Naive B cell (primary cell): ENCODE measurements around the gene UST. TPM values are rescaled to one million over a fixed set of nuclear protein-coding genes. Genes with fewer than 3 reads are reported as not detected.

Experiments
- ATAC-seq, 2 donors: fragments of 150-1000 bp; cut with Tn5 transposase; 2 replicates each; pipeline ENCODE4 v1.10.0; 2021; ENCODE audit warnings: low read depth in 2 of 2, mild to moderate bottlenecking in 2 of 2, moderate library complexity in 2 of 2
- DNase-seq: peaks from one replicate; pipeline ENCODE4 v3.0.0; 2022
- H3K27ac Mint-ChIP-seq, 6 donors: one replicate each; pipeline ENCODE4 v1.8.0; 2020 to 2022; ENCODE audit warnings: mild to moderate bottlenecking in 6 of 6, mixed read lengths in 6 of 6, moderate library complexity in 5 of 6, inconsistent platforms in 2 of 6
- H3K27me3 Mint-ChIP-seq, 3 donors: one replicate each; pipeline ENCODE4 v1.8.0; 2021 to 2022; ENCODE audit warnings: mixed read lengths in 3 of 3, mild to moderate bottlenecking in 1 of 3
- H3K36me3 Mint-ChIP-seq, 2 donors: one replicate each; pipeline ENCODE4 v1.8.0; 2020 to 2022; ENCODE audit warnings: mixed read lengths in 2 of 2, inconsistent platforms in 1 of 2, mild to moderate bottlenecking in 1 of 2
- H3K4me1 Mint-ChIP-seq, 3 donors: one replicate each; pipeline ENCODE4 v1.8.0; 2020 to 2022; ENCODE audit warnings: mixed read lengths in 3 of 3, inconsistent platforms in 1 of 3, mild to moderate bottlenecking in 1 of 3, moderate library complexity in 1 of 3
- H3K4me3 Mint-ChIP-seq, 8 donors: one replicate each; pipeline ENCODE4 v1.8.0; 2020 to 2022; ENCODE audit warnings: mild to moderate bottlenecking in 8 of 8, mixed read lengths in 8 of 8, moderate library complexity in 8 of 8, inconsistent platforms in 2 of 8
- H3K9me3 Mint-ChIP-seq, 7 donors: one replicate each; pipeline ENCODE4 v1.8.0; 2020 to 2022; ENCODE audit warnings: mixed read lengths in 7 of 7, mild to moderate bottlenecking in 5 of 7, inconsistent platforms in 2 of 7, moderate library complexity in 1 of 7
- polyA plus RNA-seq, 6 donors: library from polyadenylated mRNA; unstranded; fragments of 300-500 nt; fragmentation: Illumina TruSeq; gene quantifications; one replicate each; pipeline ENCODE4 v1.2.3, GENCODE V29; 2021; ENCODE audit warnings: low read depth in 6 of 6

UST gene, protein sequence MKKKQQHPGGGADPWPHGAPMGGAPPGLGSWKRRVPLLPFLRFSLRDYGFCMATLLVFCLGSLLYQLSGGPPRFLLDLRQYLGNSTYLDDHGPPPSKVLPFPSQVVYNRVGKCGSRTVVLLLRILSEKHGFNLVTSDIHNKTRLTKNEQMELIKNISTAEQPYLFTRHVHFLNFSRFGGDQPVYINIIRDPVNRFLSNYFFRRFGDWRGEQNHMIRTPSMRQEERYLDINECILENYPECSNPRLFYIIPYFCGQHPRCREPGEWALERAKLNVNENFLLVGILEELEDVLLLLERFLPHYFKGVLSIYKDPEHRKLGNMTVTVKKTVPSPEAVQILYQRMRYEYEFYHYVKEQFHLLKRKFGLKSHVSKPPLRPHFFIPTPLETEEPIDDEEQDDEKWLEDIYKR
- 1 to 10 TPM; 2.8 to 7.2 (median 5.2) TPM for polyA plus RNA-seq

DNA sequence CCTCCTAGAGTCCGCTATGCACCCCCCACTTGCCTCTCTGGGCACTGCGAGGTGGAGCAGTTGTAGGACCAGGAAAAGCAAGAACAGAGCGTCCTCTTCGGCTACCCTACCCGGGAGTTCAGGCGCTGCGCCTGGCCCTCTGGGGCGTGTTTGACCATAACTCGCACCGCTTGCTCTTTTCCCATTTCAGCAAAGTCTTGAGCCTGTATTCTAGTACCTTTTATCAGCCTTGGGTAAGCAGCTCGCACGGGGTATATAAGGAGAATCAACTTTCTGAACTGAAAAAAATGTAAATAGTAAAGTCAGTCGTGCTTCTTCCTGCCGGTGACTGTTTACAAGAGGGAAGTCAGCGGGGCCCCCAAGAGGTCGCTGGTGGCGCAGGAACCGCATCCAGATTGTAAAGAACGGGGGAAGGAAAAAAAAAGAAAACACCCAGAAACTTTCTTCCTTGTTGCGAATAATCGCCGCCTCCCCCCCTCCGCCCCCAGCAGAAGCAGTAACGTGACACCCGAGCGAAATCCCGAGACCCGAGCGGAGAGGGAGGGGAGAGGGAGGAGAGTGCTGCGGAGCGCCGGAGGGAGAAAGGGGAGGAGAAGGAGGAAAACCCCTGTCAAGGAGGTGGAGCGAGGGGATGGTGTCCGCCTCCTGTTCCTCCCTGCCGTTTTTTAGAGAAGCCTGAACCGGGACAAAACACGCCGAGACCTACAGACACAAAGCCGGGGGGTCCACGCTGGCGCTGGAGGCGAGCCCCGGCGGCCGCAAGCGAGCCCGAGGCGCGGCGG is at the start of gene UST:
TSS of gene UST (plus strand) at position 668 of the 782 bp plus-strand sequence. CDS start 401 bp downstream, outside the sequence.
- ATAC-seq = peak; percentile 44 to 55
- Mint-ChIP-seq H3K9me3 (no peaks in the 10 kb centered on the region), H3K4me1 (peaks cover 29 to 53% (median 43%) of the 10 kb centered on the region in 3 donors), H3K27ac (peak within 1 kb of the TSS; percentile 98 to 100 (median 98)), H3K27me3 (no peaks in the 10 kb centered on the region), H3K36me3 (no peaks in the 10 kb centered on the region), H3K4me3 (peak within 1 kb of the TSS; percentile 91 to 100 (median 99))
- peak; percentile 79 for DNase-seq

DNA sequence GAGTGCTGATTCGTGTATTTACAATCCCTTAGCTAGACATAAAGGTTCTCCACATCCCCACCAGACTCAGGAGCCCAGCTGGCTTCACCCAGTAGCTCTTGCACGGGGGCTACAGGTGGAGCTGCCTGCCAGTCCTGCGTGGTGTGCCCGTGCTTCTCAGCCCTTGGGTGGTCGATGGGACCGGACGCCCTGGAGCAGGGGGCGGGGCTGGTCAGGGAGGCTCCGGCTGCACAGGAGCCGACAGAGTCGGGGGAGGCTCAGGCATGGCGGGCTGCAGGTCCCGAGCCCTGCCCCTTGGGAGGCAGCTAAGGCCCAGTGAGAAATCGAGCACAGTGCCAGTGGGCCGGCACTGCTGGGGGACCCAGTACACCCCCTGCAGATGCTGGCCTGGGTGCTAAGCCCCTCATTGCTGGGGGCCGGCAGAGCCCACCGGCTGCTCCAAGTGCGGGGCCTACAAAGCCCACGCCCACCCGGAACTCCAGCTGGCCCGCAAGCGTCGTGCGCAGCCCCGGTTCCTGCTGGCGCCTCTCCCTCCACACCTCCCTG is 48.9 kb upstream of the UST start:
- H3K4me1 Mint-ChIP-seq = peaks cover 32 to 50% (median 42%) of the 10 kb centered on the region in 3 donors
- H3K4me3 Mint-ChIP-seq = no peak overlapping the region
- peaks cover 0 to 6% (median 4%) of the 10 kb centered on the region in 7 donors for H3K9me3 Mint-ChIP-seq
- H3K27ac Mint-ChIP-seq = no peak overlapping the region
- DNase-seq (no peak), ATAC-seq (no peak)
- H3K36me3 Mint-ChIP-seq = no peaks in the 10 kb centered on the region
- no peaks in the 10 kb centered on the region for H3K27me3 Mint-ChIP-seq

DNA sequence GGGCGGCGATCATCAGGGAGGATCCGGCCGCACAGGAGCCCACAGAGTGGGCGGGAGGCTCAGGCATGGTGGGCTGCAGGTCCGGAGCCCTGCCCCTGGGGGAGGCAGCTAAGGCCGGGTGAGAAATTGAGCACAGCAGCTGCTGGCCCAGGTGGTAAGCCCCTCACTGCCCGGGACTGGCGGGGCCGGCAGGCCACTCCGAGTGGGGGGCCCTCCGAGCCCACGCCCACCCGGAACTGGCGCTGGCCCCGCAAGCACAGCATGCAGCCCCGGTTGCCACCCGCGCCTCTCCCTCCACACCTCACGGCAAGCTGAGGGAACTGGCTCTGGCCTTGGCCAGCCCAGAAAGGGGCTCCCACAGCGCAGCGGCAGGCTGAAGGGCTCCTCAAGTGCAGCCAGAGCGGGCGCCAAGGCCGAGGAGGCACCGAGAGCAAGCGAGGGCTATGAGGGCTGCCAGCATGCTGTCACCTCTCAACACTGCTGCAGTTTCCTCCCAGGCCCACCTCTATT is 48.1 kb upstream of the UST start:
- DNase-seq = no peak
- no peaks in the 10 kb centered on the region for H3K27me3 Mint-ChIP-seq
- H3K4me3 Mint-ChIP-seq = no peak overlapping the region
- no peaks in the 10 kb centered on the region for H3K36me3 Mint-ChIP-seq
- peaks cover 29 to 43% (median 38%) of the 10 kb centered on the region in 3 donors for H3K4me1 Mint-ChIP-seq
- ATAC-seq = no peak
- no peak overlapping the region for H3K27ac Mint-ChIP-seq
- H3K9me3 Mint-ChIP-seq = peaks cover 0 to 9% (median 2%) of the 10 kb centered on the region in 7 donors

DNA sequence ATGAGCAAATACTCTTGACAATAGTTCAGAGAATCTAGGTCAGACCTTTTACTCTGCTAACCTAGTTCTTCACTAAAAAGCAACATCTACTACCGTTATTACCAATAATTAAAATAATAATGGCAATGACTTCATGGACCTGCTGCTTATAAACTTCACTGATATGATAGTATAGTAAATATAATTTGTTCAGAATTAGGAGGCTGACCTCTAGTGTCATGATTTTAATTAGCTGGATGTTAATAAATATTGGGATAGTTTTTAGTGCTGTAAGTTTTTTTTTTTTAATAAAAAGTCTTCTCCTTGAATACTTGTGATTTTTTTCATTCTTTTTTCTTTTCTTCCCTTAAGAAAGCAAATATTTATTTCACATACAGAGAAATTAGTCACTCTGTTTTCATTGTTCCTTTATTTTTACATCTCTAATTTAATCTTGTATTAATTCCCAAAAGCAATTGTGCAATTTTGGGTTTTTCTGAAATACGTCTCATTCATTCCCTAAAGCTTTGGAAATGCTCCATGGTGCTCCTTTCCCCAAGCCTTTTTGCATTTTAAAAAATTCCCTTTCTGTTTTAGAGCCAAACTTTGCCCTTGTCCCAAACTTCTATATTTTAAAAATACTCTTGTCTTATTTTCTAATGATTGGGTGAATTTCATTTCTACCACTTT is 46.6 kb upstream of the UST start:
- DNase-seq = no peak
- H3K4me1 Mint-ChIP-seq = peaks cover 15 to 28% (median 24%) of the 10 kb centered on the region in 3 donors

DNA sequence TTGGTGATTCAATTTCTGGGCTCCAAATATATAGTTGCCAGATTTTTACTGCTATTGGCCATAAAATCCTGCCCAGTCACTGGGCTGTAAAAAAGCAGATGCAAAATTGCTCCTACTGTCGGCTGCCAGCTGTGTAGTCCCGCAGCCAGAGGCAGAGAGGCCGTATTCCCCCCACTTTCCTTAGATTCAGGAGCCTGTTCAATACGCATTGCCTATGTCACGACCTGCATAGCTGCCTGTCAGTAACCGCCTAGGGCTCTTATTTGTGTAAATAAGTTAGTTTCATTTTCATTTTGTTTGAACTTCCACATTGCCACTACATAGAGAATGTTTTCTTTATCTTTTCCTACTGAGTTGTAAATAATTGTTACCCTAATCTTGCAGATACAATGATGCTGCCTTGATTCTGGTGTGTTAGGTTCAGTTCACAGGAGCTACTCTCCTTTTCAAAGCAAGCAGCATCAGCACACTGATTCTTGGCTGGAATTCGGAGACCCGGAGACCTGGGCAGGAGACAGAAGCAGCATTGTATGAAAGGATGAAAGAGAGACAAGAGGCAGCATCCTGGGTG is 46.0 kb upstream of the UST start:
- peak overlapping the region; percentile 72 to 93 (median 84) for H3K4me3 Mint-ChIP-seq
- no peaks in the 10 kb centered on the region for H3K36me3 Mint-ChIP-seq
- peak overlapping the region in 5 of 6 donors; percentile 18 to 92 (median 73) for H3K27ac Mint-ChIP-seq
- peaks cover 12 to 23% (median 17%) of the 10 kb centered on the region in 3 donors for H3K4me1 Mint-ChIP-seq
- peak; percentile 79 to 85 for ATAC-seq
- no peaks in the 10 kb centered on the region for H3K27me3 Mint-ChIP-seq
- peak; percentile 14 for DNase-seq
- H3K9me3 Mint-ChIP-seq = peaks cover 0 to 9% (median 0%) of the 10 kb centered on the region in 7 donors

More for the DNA sequence above, 46.6 kb upstream of the UST start:
- ATAC-seq = no peak
- Mint-ChIP-seq H3K9me3 (peaks cover 0 to 9% (median 0%) of the 10 kb centered on the region in 7 donors), H3K27me3 (no peaks in the 10 kb centered on the region), H3K36me3 (no peaks in the 10 kb centered on the region), H3K27ac (peak overlapping the region in 1 of 6 donors; percentile 82), H3K4me3 (peak overlapping the region; percentile 72 to 93 (median 84))

DNA sequence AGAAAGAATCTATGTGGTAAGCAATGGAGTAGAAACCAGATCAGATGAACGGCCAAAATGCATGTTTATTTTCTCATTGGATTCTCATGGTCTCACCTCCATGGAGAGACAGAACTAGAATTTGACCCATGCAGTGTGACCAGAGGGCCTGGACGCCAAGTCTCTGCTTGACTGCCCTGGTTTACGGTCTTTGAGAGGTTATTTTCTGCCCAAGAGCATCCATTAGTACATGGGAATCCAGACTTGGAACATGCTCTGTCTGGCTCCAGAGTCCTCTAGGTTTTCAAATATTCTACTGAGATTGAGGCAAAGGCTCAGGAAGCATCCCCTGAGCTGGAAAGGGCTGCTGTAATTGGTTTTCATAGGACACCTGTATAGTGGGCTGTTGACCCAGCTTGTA is 45.5 kb upstream of the UST start:
- Mint-ChIP-seq H3K27ac (peak overlapping the region in 5 of 6 donors; percentile 18 to 92 (median 73)), H3K27me3 (no peaks in the 10 kb centered on the region), H3K4me3 (peak overlapping the region; percentile 72 to 93 (median 84)), H3K4me1 (peaks cover 10 to 20% (median 12%) of the 10 kb centered on the region in 3 donors), H3K36me3 (no peaks in the 10 kb centered on the region), H3K9me3 (peaks cover 0 to 9% (median 0%) of the 10 kb centered on the region in 7 donors)
- no peak for DNase-seq
- ATAC-seq = no peak

DNA sequence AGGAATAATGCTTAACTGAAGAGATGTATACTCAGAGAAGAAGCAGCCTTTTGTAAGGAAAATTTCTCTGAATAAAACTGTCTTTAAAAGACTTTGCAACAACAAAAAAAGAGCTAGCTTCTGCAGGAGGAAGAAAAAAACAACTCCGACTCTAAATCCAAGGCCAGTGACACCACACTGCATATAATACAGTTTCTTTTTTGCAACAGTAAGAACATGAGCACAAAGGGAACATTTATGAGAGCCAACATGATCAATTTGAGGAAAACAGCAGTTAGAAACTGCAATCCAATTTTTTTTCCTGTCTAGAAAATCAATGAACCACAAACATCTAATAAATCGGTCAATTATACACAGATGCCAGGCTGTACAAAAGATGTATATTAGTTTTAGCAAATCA is 42.9 kb upstream of the UST start:
- no peak overlapping the region for H3K27ac Mint-ChIP-seq
- no peak for ATAC-seq
- no peak overlapping the region for H3K4me3 Mint-ChIP-seq
- no peaks in the 10 kb centered on the region for H3K36me3 Mint-ChIP-seq
- H3K4me1 Mint-ChIP-seq = peaks cover 10 to 14% (median 10%) of the 10 kb centered on the region in 3 donors
- no peaks in the 10 kb centered on the region for H3K27me3 Mint-ChIP-seq
- no peak for DNase-seq
- H3K9me3 Mint-ChIP-seq = peaks cover 0 to 6% (median 0%) of the 10 kb centered on the region in 7 donors

DNA sequence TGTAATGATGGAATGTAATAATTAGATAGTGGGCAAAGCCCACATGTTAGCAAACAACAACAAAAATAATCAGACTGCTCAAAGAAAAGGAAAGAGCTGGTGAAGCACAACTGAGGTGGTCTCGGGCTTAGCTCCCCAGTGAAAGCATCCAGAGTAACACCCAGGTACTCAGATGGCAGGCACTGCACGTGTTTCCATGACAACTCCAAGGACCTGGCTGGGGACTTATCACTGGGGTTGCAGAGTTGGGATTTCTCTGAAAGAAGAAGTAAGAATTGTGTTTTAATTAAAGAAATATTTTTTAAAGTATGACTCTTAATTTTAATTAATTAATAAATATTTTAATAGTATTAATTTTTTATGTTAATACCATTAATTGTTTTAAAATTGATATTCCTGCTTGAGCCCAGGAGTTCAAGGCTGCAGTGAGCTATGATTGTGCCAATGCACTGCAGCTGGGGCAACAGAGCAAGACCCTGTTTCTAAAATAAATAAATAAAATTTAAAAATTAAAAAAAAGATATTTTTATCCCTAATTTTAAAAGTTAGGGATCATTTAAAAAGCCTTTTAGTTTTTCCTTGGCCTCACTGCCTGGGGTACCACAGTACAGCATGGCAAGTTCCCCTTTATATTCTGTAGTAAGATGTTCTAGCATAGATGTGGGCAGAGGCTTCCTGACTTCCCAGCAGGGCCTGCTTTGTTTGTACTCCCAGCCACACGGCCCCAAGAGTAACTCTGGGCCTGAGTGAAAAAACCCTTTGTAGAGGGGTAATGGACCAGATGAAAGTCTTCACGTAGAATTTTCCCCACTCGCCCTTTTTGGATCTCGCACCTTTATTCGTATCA is 42.2 kb upstream of the UST start:
- Mint-ChIP-seq H3K9me3 (peaks cover 0 to 6% (median 0%) of the 10 kb centered on the region in 7 donors), H3K4me1 (peaks cover 10 to 14% (median 10%) of the 10 kb centered on the region in 3 donors), H3K36me3 (no peaks in the 10 kb centered on the region), H3K27me3 (no peaks in the 10 kb centered on the region), H3K4me3 (no peak overlapping the region), H3K27ac (peak overlapping the region in 1 of 6 donors; percentile 22)
- no peak for DNase-seq
- no peak for ATAC-seq

DNA sequence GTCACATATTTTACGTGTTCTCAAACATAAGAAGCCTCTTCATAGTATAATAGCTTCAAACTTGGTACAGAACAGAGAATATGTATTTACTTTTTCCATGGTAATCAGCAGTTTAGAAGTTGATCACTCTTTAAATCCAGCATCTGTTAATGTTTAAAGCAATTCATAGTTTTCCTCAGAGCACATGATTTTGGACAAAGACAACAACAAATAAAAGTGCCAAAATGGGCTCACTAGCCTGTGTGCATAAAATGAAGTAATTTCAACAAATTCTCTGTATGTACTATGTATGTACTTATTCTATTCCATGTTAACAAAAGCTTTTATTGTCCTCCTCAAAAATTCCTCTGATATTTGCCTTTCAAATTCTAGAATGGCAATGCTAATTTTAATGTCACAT is 38.1 kb upstream of the UST start:
- H3K36me3 Mint-ChIP-seq = peaks cover 0 to 10% of the 10 kb centered on the region in 2 donors
- H3K4me1 Mint-ChIP-seq = no peaks in the 10 kb centered on the region
- ATAC-seq = no peak

DNA sequence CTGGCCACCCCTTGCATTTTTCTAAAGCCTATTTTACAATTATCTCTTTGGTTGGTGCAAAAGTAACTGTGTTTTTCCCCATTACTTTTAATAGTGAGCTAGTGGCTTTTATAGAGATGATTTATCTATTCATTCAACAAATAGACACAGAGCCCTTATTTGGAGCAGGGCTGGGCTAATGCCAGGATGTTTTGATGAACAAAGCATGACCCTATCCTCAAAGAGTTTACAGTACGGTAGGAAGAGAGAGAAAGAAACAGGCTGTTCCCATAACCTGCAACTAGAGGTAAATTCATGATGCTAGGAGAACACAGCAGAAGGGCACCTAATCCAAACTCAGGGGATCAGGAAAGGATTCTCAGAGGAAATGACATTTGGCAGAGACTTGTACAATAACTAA is 37.3 kb upstream of the UST start:
- H3K27me3 Mint-ChIP-seq = no peaks in the 10 kb centered on the region

More for the DNA sequence above, 38.1 kb upstream of the UST start:
- H3K9me3 Mint-ChIP-seq = peaks cover 0 to 19% (median 7%) of the 10 kb centered on the region in 7 donors
- no peak overlapping the region for H3K27ac Mint-ChIP-seq
- no peak for DNase-seq
- H3K27me3 Mint-ChIP-seq = no peaks in the 10 kb centered on the region
- no peak overlapping the region for H3K4me3 Mint-ChIP-seq

DNA sequence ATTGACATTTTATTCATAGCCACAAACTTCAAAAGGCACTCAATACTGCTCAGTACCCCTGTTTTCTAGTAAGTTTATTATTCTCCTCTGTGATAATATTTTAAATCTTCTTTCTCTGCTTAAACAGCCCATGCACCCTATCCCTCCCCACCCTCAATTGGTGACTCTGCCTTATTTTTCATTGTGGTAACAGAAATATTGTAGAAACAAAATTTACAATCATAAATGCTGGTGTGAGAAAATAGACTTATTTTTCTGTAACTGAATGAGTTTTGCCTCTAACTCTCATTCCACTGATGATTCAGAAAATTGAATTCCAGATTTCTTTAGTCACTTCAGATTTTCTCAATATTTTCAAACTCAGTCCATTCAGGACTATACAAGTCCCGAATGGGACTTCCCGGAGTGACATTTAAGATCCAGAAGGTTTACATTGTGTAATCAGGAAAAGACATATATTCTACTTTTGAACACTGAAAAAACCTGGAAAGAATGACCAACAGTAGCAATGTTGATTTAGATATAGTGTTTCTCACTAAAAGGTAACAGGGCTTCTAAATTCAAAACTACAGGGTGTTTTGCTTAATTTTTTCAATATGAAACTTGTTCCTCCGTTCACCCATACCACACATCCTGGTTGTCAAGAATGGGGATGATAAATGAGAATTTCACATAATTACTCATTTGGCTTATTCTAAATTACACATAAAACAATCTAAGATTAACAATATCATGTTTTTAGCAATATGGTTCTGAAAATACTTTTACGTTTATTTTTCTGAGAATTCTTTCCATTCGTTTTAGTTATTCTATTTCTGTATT is 34.8 kb upstream of the UST start:
- no peak for ATAC-seq
- peak overlapping the region in 1 of 6 donors; percentile 44 for H3K27ac Mint-ChIP-seq
- no peak overlapping the region for H3K4me3 Mint-ChIP-seq
- peaks cover 3 to 27% (median 8%) of the 10 kb centered on the region in 7 donors for H3K9me3 Mint-ChIP-seq
- H3K36me3 Mint-ChIP-seq = peaks cover 4 to 22% of the 10 kb centered on the region in 2 donors
- H3K27me3 Mint-ChIP-seq = no peaks in the 10 kb centered on the region
- no peaks in the 10 kb centered on the region for H3K4me1 Mint-ChIP-seq
- no peak for DNase-seq

More for the DNA sequence above, 37.3 kb upstream of the UST start:
- H3K36me3 Mint-ChIP-seq = peaks cover 0 to 14% of the 10 kb centered on the region in 2 donors
- no peaks in the 10 kb centered on the region for H3K4me1 Mint-ChIP-seq
- DNase-seq (no peak), ATAC-seq (no peak)
- peak overlapping the region in 1 of 6 donors; percentile 15 for H3K27ac Mint-ChIP-seq
- no peak overlapping the region for H3K4me3 Mint-ChIP-seq
- peaks cover 0 to 27% (median 8%) of the 10 kb centered on the region in 7 donors for H3K9me3 Mint-ChIP-seq
